ENCODE data around the gene VPS35L.

GRCh38 chr16:19566362-19566761 lies 10.9 kb downstream of the VPS35L start:
- no peak for TF ChIP-seq POLR2A (IDR thresholded peaks at IDR 0.05)
- no peak for TF ChIP-seq CTCF (IDR thresholded peaks at IDR 0.05)
- TF ChIP-seq POLR2AphosphoS5 (IDR thresholded peaks at IDR 0.05) = no peak

Data from stomach (tissue), 4 donors.